ENCODE data around the gene HSPB9. TPM values are rescaled to one million over a fixed set of nuclear protein-coding genes. Genes with fewer than 3 reads are reported as not detected.

Gene HSPB9
- total RNA-seq, 1 donor from 2014 or later = not detected

Other genes with a start within 250 kb of the HSPB9 start
- gene ACLY, start 203.9 kb upstream of the HSPB9 start, total RNA-seq = 159 and 165 TPM in 2 replicates
- gene ODAD4, start 192.2 kb upstream of the HSPB9 start, total RNA-seq = 0.47 and 0.49 TPM in 2 replicates
- gene CNP, start 156.0 kb upstream of the HSPB9 start, total RNA-seq = 98.4 and 99.3 TPM in 2 replicates
- gene DNAJC7, start 105.4 kb upstream of the HSPB9 start, total RNA-seq = 103 and 119 TPM in 2 replicates
- 29.1 and 29.4 TPM in 2 replicates for gene NKIRAS2, start 102.7 kb upstream of the HSPB9 start, total RNA-seq
- gene C17orf113, start 72.2 kb upstream of the HSPB9 start, total RNA-seq = 0.10 TPM in 2 replicates
- not detected in 2 replicates for gene ZNF385C, start 24.3 kb upstream of the HSPB9 start, total RNA-seq
- gene DHX58, start 10.1 kb upstream of the HSPB9 start, total RNA-seq = 76.9 and 80.6 TPM in 2 replicates
- gene KAT2A, start 1.4 kb upstream of the HSPB9 start, total RNA-seq = 38.1 and 38.9 TPM in 2 replicates
- 99.0 and 107 TPM in 2 replicates for gene RAB5C, start 32.2 kb downstream of the HSPB9 start, total RNA-seq
- gene KCNH4, start 58.3 kb downstream of the HSPB9 start, total RNA-seq = 0.41 and 0.59 TPM in 2 replicates
- 0.39 TPM in 1 of 2 replicates, not detected in the other for gene HCRT, start 62.6 kb downstream of the HSPB9 start, total RNA-seq
- 16.3 and 17.2 TPM in 2 replicates for gene GHDC, start 71.7 kb downstream of the HSPB9 start, total RNA-seq
- gene STAT5B, start 153.6 kb downstream of the HSPB9 start, total RNA-seq = 156 TPM in 2 replicates
- 160 and 170 TPM in 2 replicates for gene STAT5A, start 165.7 kb downstream of the HSPB9 start, total RNA-seq